H9 (cell line): Measurements from ENCODE around the gene RAD21L1. TPM values are rescaled to one million over a fixed set of nuclear protein-coding genes. Genes with fewer than 3 reads are reported as not detected.

Experiments
- DNase-seq: peaks from one replicate; pipeline ENCODE4 v3.0.0-alpha.2; 2017
- H2AFZ ChIP-seq: one replicate; pipeline ENCODE4 v1.6.1; 2013; ENCODE audit warnings: mild to moderate bottlenecking, low read length, control low read depth, moderate library complexity
- H2AK5ac ChIP-seq: 2 replicates; pipeline ENCODE4 v1.6.1; 2013; ENCODE audit warnings: low read length, control low read depth, mixed read lengths; ENCODE audit not compliant: insufficient read length
- H2BK120ac ChIP-seq: one replicate; pipeline ENCODE4 v1.6.1; 2013; ENCODE audit warnings: low read depth, mild to moderate bottlenecking, low read length, control low read depth, inconsistent platforms; ENCODE audit not compliant: poor library complexity, severe bottlenecking
- H2BK12ac ChIP-seq: 2 replicates; pipeline ENCODE4 v1.6.1; 2013; ENCODE audit warnings: low read length, control low read depth, mixed read lengths, low read depth; ENCODE audit not compliant: insufficient read length
- H2BK15ac ChIP-seq: 2 replicates; pipeline ENCODE4 v1.6.1; 2013; ENCODE audit warnings: low read depth, low read length, control low read depth
- H2BK20ac ChIP-seq: one replicate; pipeline ENCODE4 v1.6.1; 2013; ENCODE audit warnings: low read depth, mild to moderate bottlenecking, low read length, control low read depth, inconsistent platforms; ENCODE audit not compliant: poor library complexity, severe bottlenecking
- H2BK5ac ChIP-seq: 2 replicates; pipeline ENCODE4 v1.6.1; 2013; ENCODE audit warnings: low read length, control low read depth, mixed read lengths; ENCODE audit not compliant: insufficient read length
- H3K14ac ChIP-seq: 2 replicates; pipeline ENCODE4 v1.6.1; 2013; ENCODE audit warnings: low read length, control low read depth; ENCODE audit not compliant: insufficient read depth
- H3K18ac ChIP-seq: 2 replicates; pipeline ENCODE4 v1.6.1; 2013; ENCODE audit warnings: low read depth, mild to moderate bottlenecking, mixed read lengths, low read length, control low read depth; ENCODE audit not compliant: insufficient read length
- H3K23ac ChIP-seq: 2 replicates; pipeline ENCODE4 v1.6.1; 2013; ENCODE audit warnings: low read length, control low read depth, mixed read lengths, low read depth; ENCODE audit not compliant: insufficient read length
- H3K23me2 ChIP-seq: 2 replicates; pipeline ENCODE4 v1.6.1; 2013; ENCODE audit warnings: low read depth, mild to moderate bottlenecking, mixed read lengths, low read length, control low read depth; ENCODE audit not compliant: insufficient read length, poor library complexity, severe bottlenecking
- H3K27ac ChIP-seq: 2 replicates; pipeline ENCODE4 v1.5.1; 2013; ENCODE audit warnings: low read length, control low read depth, mixed read lengths, low read depth; ENCODE audit not compliant: insufficient read length
- H3K27me3 ChIP-seq: 2 replicates; pipeline ENCODE4 v1.6.1; 2013; ENCODE audit warnings: low read length, control low read depth, inconsistent platforms; ENCODE audit not compliant: insufficient read depth
- H3K4ac ChIP-seq: 2 replicates; pipeline ENCODE4 v1.6.1; 2013; ENCODE audit warnings: low read depth, mild to moderate bottlenecking, control low read depth, inconsistent platforms, low read length, moderate library complexity
- H3K4me1 ChIP-seq: 2 replicates; pipeline ENCODE4 v1.6.1; 2013; ENCODE audit warnings: low read length, control low read depth, inconsistent platforms; ENCODE audit not compliant: insufficient read depth
- H3K4me2 ChIP-seq: 2 replicates; pipeline ENCODE4 v1.6.1; 2013; ENCODE audit warnings: low read length, control low read depth, mixed read lengths; ENCODE audit not compliant: insufficient read length, insufficient read depth
- H3K56ac ChIP-seq: 2 replicates; pipeline ENCODE4 v1.6.1; 2013; ENCODE audit warnings: low read depth, mild to moderate bottlenecking, mixed read lengths, low read length, control low read depth; ENCODE audit not compliant: insufficient read length
- H3K79me1 ChIP-seq: 2 replicates; pipeline ENCODE4 v1.6.1; 2013; ENCODE audit warnings: low read depth, mild to moderate bottlenecking, moderate library complexity, low read length, control low read depth, inconsistent platforms; ENCODE audit not compliant: insufficient read depth, poor library complexity, severe bottlenecking
- H3K79me2 ChIP-seq: 2 replicates; pipeline ENCODE4 v1.6.1; 2013; ENCODE audit warnings: low read length, control low read depth, inconsistent platforms; ENCODE audit not compliant: insufficient read depth
- H3K9ac ChIP-seq: 2 replicates; pipeline ENCODE4 v1.6.1; 2013; ENCODE audit warnings: low read length, control low read depth, mixed read lengths; ENCODE audit not compliant: insufficient read length; ENCODE audit errors: extremely low read depth
- H3K9me3 ChIP-seq: one replicate; pipeline ENCODE4 v1.6.1; 2013; ENCODE audit warnings: low read depth, low read length, inconsistent platforms; ENCODE audit not compliant: control insufficient read depth
- H3T11ph ChIP-seq: one replicate; pipeline ENCODE4 v1.6.1; 2013; ENCODE audit warnings: mild to moderate bottlenecking, low read length, control low read depth, inconsistent platforms
- H4K20me1 ChIP-seq: one replicate; pipeline ENCODE4 v1.6.1; 2013; ENCODE audit not compliant: control insufficient read depth, insufficient read length, insufficient read depth
- H4K5ac ChIP-seq: 2 replicates; pipeline ENCODE4 v1.6.1; 2013; ENCODE audit warnings: low read depth, mild to moderate bottlenecking, mixed read lengths, low read length, control low read depth; ENCODE audit not compliant: insufficient read length
- H4K8ac ChIP-seq: replicated peaks from 2 replicates; pipeline ENCODE4 v1.6.1; 2013; ENCODE audit warnings: low read length, control low read depth, mixed read lengths, low read depth; ENCODE audit not compliant: insufficient read length
- H4K91ac ChIP-seq: 2 replicates; pipeline ENCODE4 v1.6.1; 2013; ENCODE audit warnings: low read depth, mild to moderate bottlenecking, moderate library complexity, mixed read lengths, low read length, control low read depth; ENCODE audit not compliant: insufficient read length
- H3K27ac Mint-ChIP-seq, 3 experiments: 2 replicates in 2 of 3; 3 replicates in 1 of 3; pipeline ENCODE4 v1.8.0; 2020 to 2021; ENCODE audit warnings: mixed read lengths in 3 of 3, mild to moderate bottlenecking in 1 of 3, moderate library complexity in 1 of 3
- H3K27me3 Mint-ChIP-seq: 2 replicates; pipeline ENCODE4 v1.8.0; 2021; ENCODE audit warnings: low read depth, mild to moderate bottlenecking, moderate library complexity, mixed read lengths
- H3K36me3 Mint-ChIP-seq, 3 experiments: 2 replicates in 2 of 3; 3 replicates in 1 of 3; pipeline ENCODE4 v1.8.0; 2020 to 2021; ENCODE audit warnings: low read depth in 3 of 3, mixed read lengths in 3 of 3; ENCODE audit not compliant: insufficient read depth in 1 of 3
- H3K4me1 Mint-ChIP-seq, 2 experiments: 2 replicates each; pipeline ENCODE4 v1.8.0; 2020; ENCODE audit warnings: mixed read lengths in 2 of 2
- H3K4me3 Mint-ChIP-seq, 2 experiments: 2 replicates in 1 of 2; 3 replicates in 1 of 2; pipeline ENCODE4 v1.8.0; 2020 to 2021; ENCODE audit warnings: mild to moderate bottlenecking in 2 of 2, mixed read lengths in 2 of 2, moderate library complexity in 1 of 2
- H3K9me3 Mint-ChIP-seq, 2 experiments: 2 replicates in 1 of 2; 3 replicates in 1 of 2; pipeline ENCODE4 v1.8.0; 2020; ENCODE audit warnings: mild to moderate bottlenecking in 2 of 2, mixed read lengths in 2 of 2, moderate library complexity in 1 of 2
- CTCF ChIP-seq: fragments of 200-600 bp; sonication (generic); conservative IDR thresholded peaks from 3 replicates; pipeline ENCODE4 v1.8.0; 2021; ENCODE audit warnings: antibody characterized with exemption, mild to moderate bottlenecking
- total RNA-seq: library from RNA; stranded (reverse); gene quantifications from 2 replicates; pipeline ENCODE4 v1.2.1, GENCODE V29; 2021

The RAD21L1 gene
- total RNA-seq, 1 experiment from 2014 or later: not detected

GRCh38 chr20:1241456-1241855 is 15.6 kb downstream of the RAD21L1 start:
- Histone ChIP-seq H4K8ac (no peak overlapping the region), H3K79me1 (no peaks in the 10 kb centered on the region), H3K9me3 (no peaks in the 10 kb centered on the region), H2AK5ac (no peak overlapping the region), H3K14ac (no peak overlapping the region), H4K20me1 (no peaks in the 10 kb centered on the region), H3K4ac (no peak overlapping the region), H3K4me1 (no peaks in the 10 kb centered on the region), H3K56ac (no peak overlapping the region), H3K27ac (no peak overlapping the region), H3K9ac (no peak overlapping the region), H2BK5ac (no peak overlapping the region), H3K23ac (no peak overlapping the region), H3K23me2 (no peaks in the 10 kb centered on the region), H3K79me2 (no peaks in the 10 kb centered on the region), H2BK12ac (no peak overlapping the region), H2BK15ac (no peak overlapping the region), H3K4me2 (no peak overlapping the region), H3T11ph (no peak overlapping the region), H4K5ac (no peak overlapping the region), H3K27me3 (no peaks in the 10 kb centered on the region), H2AFZ (no peak overlapping the region), H3K18ac (no peak overlapping the region), H2BK120ac (no peak overlapping the region), H2BK20ac (no peak overlapping the region), H4K91ac (no peak overlapping the region)
- no peaks in the 10 kb centered on the region for H3K36me3 Mint-ChIP-seq
- peaks cover 0 to 5% of the 10 kb centered on the region in 2 experiments; a peak in 3 of 4 replicates for H3K4me1 Mint-ChIP-seq
- no peak overlapping the region for H3K27ac Mint-ChIP-seq
- no peak for DNase-seq
- no peak overlapping the region for H3K4me3 Mint-ChIP-seq
- TF ChIP-seq CTCF: no peak
- H3K27me3 Mint-ChIP-seq: peaks cover 17% of the 10 kb centered on the region
- no peaks in the 10 kb centered on the region for H3K9me3 Mint-ChIP-seq
